Hematopoietic multipotent progenitor cell treated with erythropoietin and hydrocortisone succinate and interleukin-3 and kit ligand, for 17 days (in vitro differentiated cells): ENCODE measurements around the gene MAP2K6.
"Not testable (repeated sequence)": the region's sequence is repeated elsewhere in the genome, so short reads cannot be mapped to it uniquely, and the experiment has no call there.

Experiments
- DNase-seq: peaks from one replicate; pipeline ENCODE4 v3.0.0-alpha.2; 2015; ENCODE audit warnings: low spot score

Gene MAP2K6

DNA sequence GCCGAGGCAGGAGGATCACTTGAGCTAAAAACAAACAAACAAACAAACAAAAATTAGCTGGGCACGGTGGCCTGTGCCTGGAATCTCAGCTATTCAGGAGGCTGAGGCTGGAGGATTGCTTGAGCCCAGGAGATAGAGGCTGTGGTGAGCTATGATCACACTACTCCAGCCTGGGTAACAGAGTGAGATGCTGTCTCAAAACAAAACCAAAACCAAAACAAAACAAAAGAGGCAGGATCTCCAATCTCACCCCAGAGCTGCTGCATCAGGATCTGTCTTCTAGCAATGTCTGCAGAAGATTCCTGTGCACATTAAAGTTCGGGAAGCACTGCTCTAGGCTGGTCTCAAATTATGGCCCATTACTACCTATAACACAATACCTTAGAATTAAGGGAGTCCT lies 43.1 kb downstream of the MAP2K6 start:
- DNase-seq = no peak

GRCh38 chr17:69460963-69461922 lies 46.7 kb downstream of the MAP2K6 start:
- DNase-seq = no peak

DNA sequence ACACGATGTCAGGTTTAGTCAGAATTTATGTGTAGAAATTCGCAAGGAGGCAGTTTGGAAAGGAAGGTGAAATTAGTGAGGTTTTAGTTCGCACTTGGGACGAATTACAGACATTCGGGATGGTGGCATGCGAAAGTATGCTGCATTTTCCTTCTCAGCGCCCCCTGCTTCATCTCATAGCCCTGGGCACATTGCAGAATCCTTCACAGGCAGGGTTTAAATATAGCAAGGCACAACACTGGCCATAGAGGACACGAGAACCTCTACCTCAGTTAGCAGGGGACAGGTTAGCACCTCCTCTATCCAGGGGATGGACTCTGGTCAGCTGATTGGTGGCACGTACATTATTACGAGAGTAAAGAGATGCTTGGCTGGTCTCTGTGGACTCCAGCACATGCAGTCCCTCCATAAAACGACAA lies 47.5 kb downstream of the MAP2K6 start:
- no peak for DNase-seq

DNA sequence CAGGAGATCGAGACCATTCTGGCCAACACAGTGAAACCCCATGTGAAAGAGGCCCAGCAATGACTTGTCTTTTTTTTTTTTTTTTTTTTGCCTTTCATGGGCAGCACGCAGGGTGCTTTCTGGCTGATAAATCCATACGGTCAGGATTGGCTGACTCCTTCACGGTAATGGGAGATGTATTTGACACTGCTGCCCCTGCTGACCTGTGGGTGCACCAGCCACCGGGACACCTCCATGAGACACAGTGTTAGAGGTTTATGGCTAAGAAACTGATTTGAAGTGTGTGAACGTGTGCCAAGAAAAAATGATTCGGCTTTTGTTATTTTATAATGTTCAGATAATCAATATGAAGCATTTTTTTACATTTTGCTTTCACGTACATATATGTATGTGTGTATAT lies 48.4 kb downstream of the MAP2K6 start:
- DNase-seq = no peak

- no peak for DNase-seq
These were observed 52.0 kb downstream of the MAP2K6 start for GRCh38 chr17:69466451-69466850.

- no peak for DNase-seq
These were observed 52.6 kb downstream of the MAP2K6 start for GRCh38 chr17:69466905-69467667.

GRCh38 chr17:69468207-69468606 lies 53.7 kb downstream of the MAP2K6 start:
- DNase-seq = no peak

DNA sequence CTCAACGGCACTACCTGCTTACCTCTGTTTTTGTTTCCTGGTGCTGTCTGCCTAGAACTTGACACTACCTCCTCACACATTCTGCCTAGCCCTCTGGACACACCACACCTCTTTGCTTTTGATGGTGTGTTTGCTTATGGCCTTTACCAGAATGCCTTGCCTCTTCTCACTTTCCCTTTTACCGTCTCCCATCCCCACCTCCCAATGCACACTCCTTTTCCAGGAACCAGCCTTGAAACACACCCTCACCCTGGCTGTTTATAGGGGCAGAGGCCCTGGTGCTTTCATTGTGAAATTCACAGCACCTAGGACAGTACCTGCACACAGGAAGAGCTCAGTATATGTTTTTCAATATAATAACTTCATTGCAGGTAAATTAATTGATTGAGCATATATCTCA lies 56.2 kb downstream of the MAP2K6 start:
- no peak for DNase-seq

DNA sequence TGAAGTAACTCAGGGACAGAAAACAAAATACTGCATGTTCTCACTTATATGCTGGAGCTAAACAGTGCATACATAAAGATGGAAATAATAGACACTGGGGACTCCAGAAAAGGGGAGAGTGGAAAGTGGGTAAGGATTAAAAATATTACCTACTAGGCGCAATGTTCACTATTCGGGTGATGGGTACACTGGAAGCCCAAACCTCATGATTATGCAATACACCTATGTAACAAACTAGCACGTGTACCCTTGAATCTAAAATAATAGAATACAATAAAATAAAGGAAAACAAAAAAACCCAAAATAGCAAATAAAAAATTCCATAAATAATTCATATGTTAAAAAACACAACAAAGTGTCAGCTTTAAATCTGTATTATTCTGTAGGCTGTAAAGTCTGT lies 56.9 kb downstream of the MAP2K6 start:
- no peak for DNase-seq

DNA sequence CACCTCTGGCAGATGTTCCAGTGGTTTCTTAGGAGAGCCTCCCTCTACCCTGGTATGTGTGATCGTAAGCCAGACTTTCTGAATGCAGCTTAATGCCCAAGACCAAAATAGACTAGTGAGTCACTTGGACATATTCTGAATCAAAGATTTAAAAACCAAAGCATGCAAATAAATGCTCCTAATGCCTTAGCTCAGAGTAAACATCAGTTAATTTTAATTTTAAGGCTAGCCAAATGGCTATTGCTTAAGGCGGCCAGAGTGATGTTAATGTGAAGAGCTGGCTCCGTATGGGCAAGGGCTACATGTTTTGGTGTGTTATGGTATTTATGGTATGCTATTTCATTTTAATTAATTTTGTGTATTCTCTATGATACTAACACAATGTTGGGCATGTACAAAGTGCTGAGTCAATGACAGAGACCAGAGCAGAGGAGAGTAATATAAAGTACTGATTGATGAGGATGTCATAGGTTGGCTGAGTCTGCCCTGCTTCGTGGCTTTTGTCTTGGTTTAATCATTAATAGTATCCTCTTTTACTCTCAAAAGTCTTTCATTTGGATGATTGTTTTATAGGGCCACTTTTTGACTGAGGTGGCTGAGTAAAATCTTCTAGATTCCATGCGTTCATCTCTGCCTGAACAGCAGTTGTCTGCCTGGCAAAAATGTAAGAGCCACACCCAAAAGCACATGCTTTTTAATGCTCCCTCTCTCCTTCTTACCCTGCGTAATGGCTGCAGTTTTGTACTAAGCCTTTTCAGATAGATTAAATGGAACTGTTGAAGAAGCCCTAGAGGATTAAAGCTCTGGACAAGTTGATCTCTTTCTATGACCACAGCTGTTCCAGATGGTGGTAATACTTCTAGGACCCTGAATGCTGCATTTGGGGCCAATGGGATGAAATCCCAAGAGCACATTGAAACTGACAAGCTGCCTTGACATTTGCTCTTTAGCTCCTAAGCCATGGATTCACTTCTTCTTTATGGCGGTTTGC lies 59.6 kb downstream of the MAP2K6 start:
- DNase-seq = no peak

DNA sequence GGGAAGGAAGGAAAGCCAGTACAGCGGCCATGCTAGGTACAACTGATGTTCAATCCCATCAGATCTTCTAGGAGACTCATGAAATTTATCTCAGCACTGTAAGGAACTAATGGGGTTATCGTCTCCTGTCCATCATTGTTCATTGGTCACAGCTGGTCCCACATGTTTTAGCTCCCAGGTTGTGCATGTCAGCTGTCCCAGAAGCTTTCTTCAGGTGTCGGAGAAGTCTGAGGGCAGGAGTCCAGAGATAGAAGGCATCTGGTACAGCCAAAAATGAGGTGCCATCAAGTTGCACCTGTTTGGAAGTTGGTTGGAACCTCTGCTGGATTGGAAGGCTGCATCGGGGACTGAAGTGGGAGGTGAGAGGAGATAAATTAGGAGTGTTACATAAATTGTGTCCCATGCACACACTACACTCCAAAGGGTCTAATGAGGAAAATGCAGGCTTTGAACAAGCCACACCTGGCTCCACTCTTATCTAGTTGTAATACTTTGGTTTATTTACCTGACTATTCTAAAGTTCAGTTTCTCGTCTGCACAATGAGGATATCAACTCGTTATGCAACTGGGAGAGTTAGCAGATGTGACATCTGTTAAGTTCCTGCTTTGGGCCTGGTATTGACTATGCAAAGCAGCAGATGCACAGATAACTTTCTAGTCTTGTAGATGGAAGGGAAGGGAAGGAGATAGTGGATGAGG lies 62.9 kb downstream of the MAP2K6 start:
- no peak for DNase-seq

GRCh38 chr17:69477903-69478266 lies 63.4 kb downstream of the MAP2K6 start:
- DNase-seq = no peak

- no peak for DNase-seq
These were observed 64.4 kb downstream of the MAP2K6 start for GRCh38 chr17:69478916-69479315.

DNA sequence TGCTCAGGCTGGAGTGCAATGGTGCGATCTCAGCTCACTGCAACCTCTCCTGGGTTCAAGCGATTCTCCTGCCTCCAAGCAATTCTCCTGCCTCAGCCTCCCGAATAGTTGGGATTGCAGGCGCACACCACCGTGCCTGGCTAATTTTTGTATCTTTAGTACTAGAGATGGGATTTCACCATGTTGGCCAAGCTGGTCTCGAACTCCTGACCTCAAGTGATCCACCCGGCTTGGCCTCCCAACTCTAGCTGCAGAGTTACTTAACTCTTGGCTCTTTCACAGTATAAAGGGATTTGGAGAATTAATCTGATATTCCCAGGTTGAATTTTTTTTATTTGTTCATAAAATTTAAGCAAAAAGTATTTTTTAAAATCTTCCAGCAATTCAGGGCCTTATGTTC lies 65.3 kb downstream of the MAP2K6 start:
- DNase-seq = not testable (repeated sequence)

GRCh38 chr17:69480245-69480644 lies 65.7 kb downstream of the MAP2K6 start:
- DNase-seq = no peak

DNA sequence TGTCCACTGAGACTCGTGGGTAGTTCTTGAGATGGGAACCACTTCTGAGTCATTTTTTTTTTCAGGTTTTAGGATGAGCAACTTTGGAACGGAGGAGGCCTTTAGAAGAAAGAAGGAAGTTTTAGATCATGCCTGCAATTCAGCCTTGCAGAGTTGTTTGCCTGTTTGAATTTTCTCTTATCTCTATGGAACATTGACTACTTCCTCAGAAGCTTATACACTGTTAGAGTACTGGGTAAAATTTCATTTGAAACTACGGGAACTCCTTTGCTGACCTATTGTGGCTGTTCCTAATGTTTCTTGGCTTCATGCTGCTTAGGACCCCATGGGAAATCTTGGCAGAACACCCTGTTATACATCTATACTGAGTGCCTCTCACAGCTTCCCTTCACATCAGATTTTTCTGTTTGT lies 70.8 kb downstream of the MAP2K6 start:
- no peak for DNase-seq

DNA sequence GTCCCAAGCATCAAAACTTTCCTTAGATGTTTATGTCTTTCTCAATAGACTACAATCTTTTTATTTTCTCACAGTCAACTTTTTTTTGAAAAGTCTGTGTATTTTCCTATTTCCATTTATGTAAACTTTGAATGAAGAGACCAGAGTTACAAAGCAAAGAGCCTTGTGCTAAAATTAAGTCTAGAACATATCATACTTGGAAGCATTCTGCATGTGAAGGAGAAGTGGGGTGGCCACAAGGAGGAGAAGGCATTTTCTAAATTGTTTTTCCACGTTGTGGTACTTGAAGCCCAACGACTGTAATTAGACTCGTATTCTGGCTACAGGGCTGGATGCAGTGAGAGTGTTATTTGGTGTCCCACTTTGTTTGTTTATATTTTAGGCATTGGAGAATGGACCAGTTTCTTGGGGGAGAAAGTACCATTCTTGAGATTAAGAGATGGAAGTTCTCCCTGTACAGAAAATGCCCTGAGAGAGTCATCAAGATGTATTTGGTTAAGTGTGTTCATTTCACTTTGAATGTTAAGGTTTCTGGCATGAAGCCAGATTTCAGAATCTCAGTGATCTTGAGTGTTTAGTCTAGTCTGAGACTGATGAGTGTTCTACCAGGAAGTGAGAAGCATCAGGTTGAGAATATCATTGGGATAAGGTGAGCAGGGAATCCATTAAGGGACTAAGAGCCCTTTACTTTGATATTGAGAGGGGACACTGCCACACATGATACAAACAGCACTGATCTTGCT lies 71.6 kb downstream of the MAP2K6 start:
- no peak for DNase-seq

DNA sequence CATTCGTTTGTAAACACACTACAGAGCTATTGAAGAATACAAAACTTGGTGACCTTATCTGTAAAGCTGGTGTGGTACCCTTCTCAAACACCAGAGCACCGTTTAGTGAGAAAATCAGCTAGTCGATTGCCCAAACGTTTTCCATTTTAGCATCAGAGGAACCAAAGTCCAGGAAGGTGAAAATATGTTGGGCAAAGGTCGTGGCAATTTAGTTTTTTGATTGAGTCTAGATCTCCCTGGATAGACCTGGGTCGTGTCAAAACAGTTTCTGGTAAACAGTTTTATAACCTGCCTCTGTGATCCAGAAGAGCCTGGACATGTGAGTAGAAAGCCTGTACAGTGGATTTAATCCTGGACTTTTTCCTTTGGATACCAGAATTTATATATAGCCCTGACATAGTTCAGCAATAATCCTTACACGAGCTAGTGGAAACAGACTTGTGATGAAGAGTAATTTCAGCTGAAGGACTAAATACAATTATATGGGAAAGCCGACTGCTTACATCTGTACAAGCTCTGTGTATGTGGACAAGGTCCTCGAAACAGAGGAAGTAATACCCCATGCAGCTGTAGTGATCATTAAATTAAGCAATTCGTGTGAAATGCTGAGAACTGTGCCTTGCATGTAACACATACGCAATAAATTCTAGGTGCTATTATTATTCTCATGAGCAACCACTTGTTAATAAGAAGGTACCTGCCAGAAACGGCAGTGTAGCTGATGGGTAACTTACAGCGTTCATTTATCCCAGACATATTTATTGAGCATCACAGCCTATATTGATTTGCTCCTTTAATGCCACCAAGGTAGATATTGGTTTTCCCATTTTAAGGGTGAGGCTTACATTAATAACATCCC lies 72.5 kb downstream of the MAP2K6 start:
- DNase-seq = no peak

- DNase-seq = no peak
These were observed 74.8 kb downstream of the MAP2K6 start for GRCh38 chr17:69489313-69489712.
